Dendritic cell treated with granulocyte-macrophage colony-stimulating factor and Interleukin-4, amounts not matched to agents 40 ng/mL and 50 ng/mL, for 4 days (primary cell): ENCODE measurements around the gene IFNG.
"Not testable (repeated sequence)": the region's sequence is repeated elsewhere in the genome, so short reads cannot be mapped to it uniquely, and the experiment has no call there.

ENCODE experiments used
- H3K27ac Mint-ChIP-seq: one replicate; pipeline ENCODE4 v1.8.0; 2022; ENCODE audit warnings: mild to moderate bottlenecking, mixed read lengths
- H3K27me3 Mint-ChIP-seq: one replicate; pipeline ENCODE4 v1.8.0; 2022; ENCODE audit warnings: mild to moderate bottlenecking, mixed read lengths
- H3K36me3 Mint-ChIP-seq: one replicate; pipeline ENCODE4 v1.8.0; 2022; ENCODE audit warnings: low read depth, mixed read lengths
- H3K4me1 Mint-ChIP-seq: one replicate; pipeline ENCODE4 v1.8.0; 2022; ENCODE audit warnings: low read depth, mixed read lengths
- H3K4me3 Mint-ChIP-seq: one replicate; pipeline ENCODE4 v1.8.0; 2022; ENCODE audit warnings: mild to moderate bottlenecking, moderate library complexity, mixed read lengths
- H3K9me3 Mint-ChIP-seq: one replicate; pipeline ENCODE4 v1.8.0; 2022; ENCODE audit warnings: mixed read lengths
- intact Hi-C: fragments of 100-400 bp; cut with micrococcal nuclease; formaldehyde crosslinking; loops from one replicate; pipeline ENCODE4 v1.15.0; 2022

The IFNG gene

GRCh38 chr12:68159681-68160304, at the start of gene IFNG:
TSS of gene IFNG (minus strand) at chr12:68159740. CDS start at chr12:68159615, 125 bp downstream.
- Mint-ChIP-seq H3K36me3 (no peaks in the 10 kb centered on the region), H3K9me3 (no peaks in the 10 kb centered on the region), H3K4me1 (no peaks in the 10 kb centered on the region), H3K27ac (no peak within 1 kb of the TSS), H3K27me3 (no peaks in the 10 kb centered on the region), H3K4me3 (no peak within 1 kb of the TSS)
- intact Hi-C loops: loop anchor here (2.0 kb wide), 1 partner anchor 119 kb away; no protein-coding TSS in a partner anchor

- H3K4me1 Mint-ChIP-seq, intact Hi-C loops, H3K9me3 Mint-ChIP-seq, H3K27me3 Mint-ChIP-seq, H3K36me3 Mint-ChIP-seq, H3K27ac Mint-ChIP-seq, H3K4me3 Mint-ChIP-seq: not testable (repeated sequence)
Observed at GRCh38 chr12:68209048-68209728, 49.6 kb upstream of the IFNG start.

GRCh38 chr12:68207276-68207675, 47.7 kb upstream of the IFNG start:
- Mint-ChIP-seq H3K27me3 (peaks cover 2% of the 10 kb centered on the region), H3K36me3 (no peaks in the 10 kb centered on the region), H3K4me3 (no peak overlapping the region), H3K27ac (no peak overlapping the region), H3K4me1 (no peaks in the 10 kb centered on the region), H3K9me3 (no peaks in the 10 kb centered on the region)
- intact Hi-C loops: no loop called here

- H3K9me3 Mint-ChIP-seq: no peaks in the 10 kb centered on the region
- no peaks in the 10 kb centered on the region for H3K36me3 Mint-ChIP-seq
- H3K27me3 Mint-ChIP-seq: no peaks in the 10 kb centered on the region
- H3K4me3 Mint-ChIP-seq: no peak overlapping the region
- H3K27ac Mint-ChIP-seq: no peak overlapping the region
- no peaks in the 10 kb centered on the region for H3K4me1 Mint-ChIP-seq
- intact Hi-C loops: no loop called here
Observed at GRCh38 chr12:68206446-68206845, 46.9 kb upstream of the IFNG start.

- Mint-ChIP-seq H3K9me3 (no peaks in the 10 kb centered on the region), H3K4me1 (no peaks in the 10 kb centered on the region), H3K4me3 (no peak overlapping the region), H3K27me3 (no peaks in the 10 kb centered on the region), H3K27ac (no peak overlapping the region), H3K36me3 (no peaks in the 10 kb centered on the region)
- intact Hi-C loops: no loop called here
Observed at GRCh38 chr12:68203460-68203875, 43.9 kb upstream of the IFNG start.

- intact Hi-C loops: no loop called here
- H3K4me1 Mint-ChIP-seq: no peaks in the 10 kb centered on the region
- H3K36me3 Mint-ChIP-seq: no peaks in the 10 kb centered on the region
- H3K9me3 Mint-ChIP-seq: no peaks in the 10 kb centered on the region
- H3K27ac Mint-ChIP-seq: no peak overlapping the region
- no peaks in the 10 kb centered on the region for H3K27me3 Mint-ChIP-seq
- no peak overlapping the region for H3K4me3 Mint-ChIP-seq
Observed at GRCh38 chr12:68200854-68201253, 41.3 kb upstream of the IFNG start.

GRCh38 chr12:68199127-68199526, 39.6 kb upstream of the IFNG start:
- H3K36me3 Mint-ChIP-seq: no peaks in the 10 kb centered on the region
- H3K4me1 Mint-ChIP-seq: no peaks in the 10 kb centered on the region
- H3K27me3 Mint-ChIP-seq: no peaks in the 10 kb centered on the region
- H3K27ac Mint-ChIP-seq: no peak overlapping the region
- intact Hi-C loops: no loop called here
- H3K4me3 Mint-ChIP-seq: no peak overlapping the region
- no peaks in the 10 kb centered on the region for H3K9me3 Mint-ChIP-seq

- intact Hi-C loops: no loop called here
- Mint-ChIP-seq H3K4me3 (no peak overlapping the region), H3K27ac (no peak overlapping the region), H3K4me1 (no peaks in the 10 kb centered on the region), H3K36me3 (no peaks in the 10 kb centered on the region), H3K27me3 (no peaks in the 10 kb centered on the region), H3K9me3 (no peaks in the 10 kb centered on the region)
Observed at GRCh38 chr12:68198507-68199086, 39.1 kb upstream of the IFNG start.

- H3K4me1 Mint-ChIP-seq: no peaks in the 10 kb centered on the region
Observed at GRCh38 chr12:68190301-68190700, 30.8 kb upstream of the IFNG start.

GRCh38 chr12:68189821-68190242, 30.3 kb upstream of the IFNG start:
- intact Hi-C loops: no loop called here
- Mint-ChIP-seq H3K27me3 (peaks cover 2% of the 10 kb centered on the region), H3K4me3 (no peak overlapping the region), H3K4me1 (no peaks in the 10 kb centered on the region), H3K27ac (no peak overlapping the region), H3K9me3 (no peaks in the 10 kb centered on the region), H3K36me3 (no peaks in the 10 kb centered on the region)

More at GRCh38 chr12:68190301-68190700, 30.8 kb upstream of the IFNG start:
- no peak overlapping the region for H3K27ac Mint-ChIP-seq
- H3K9me3 Mint-ChIP-seq: no peaks in the 10 kb centered on the region
- intact Hi-C loops: no loop called here
- H3K36me3 Mint-ChIP-seq: no peaks in the 10 kb centered on the region
- H3K4me3 Mint-ChIP-seq: no peak overlapping the region
- H3K27me3 Mint-ChIP-seq: peaks cover 2% of the 10 kb centered on the region

- H3K4me3 Mint-ChIP-seq: no peak overlapping the region
- H3K27ac Mint-ChIP-seq: no peak overlapping the region
- no peaks in the 10 kb centered on the region for H3K36me3 Mint-ChIP-seq
- no peaks in the 10 kb centered on the region for H3K27me3 Mint-ChIP-seq
- H3K4me1 Mint-ChIP-seq: no peaks in the 10 kb centered on the region
- intact Hi-C loops: no loop called here
- H3K9me3 Mint-ChIP-seq: no peaks in the 10 kb centered on the region
Observed at GRCh38 chr12:68185598-68185997, 26.1 kb upstream of the IFNG start.

- H3K27me3 Mint-ChIP-seq: peaks cover 2% of the 10 kb centered on the region
- H3K9me3 Mint-ChIP-seq: no peaks in the 10 kb centered on the region
- intact Hi-C loops: no loop called here
Observed at GRCh38 chr12:68180792-68181744, 21.5 kb upstream of the IFNG start.

GRCh38 chr12:68178774-68179439, 19.4 kb upstream of the IFNG start:
- Mint-ChIP-seq H3K27me3 (peaks cover 3% of the 10 kb centered on the region), H3K36me3 (no peaks in the 10 kb centered on the region), H3K4me1 (no peaks in the 10 kb centered on the region), H3K27ac (no peak overlapping the region), H3K9me3 (no peaks in the 10 kb centered on the region), H3K4me3 (no peak overlapping the region)
- intact Hi-C loops: no loop called here

More at GRCh38 chr12:68180792-68181744, 21.5 kb upstream of the IFNG start:
- Mint-ChIP-seq H3K36me3 (no peaks in the 10 kb centered on the region), H3K27ac (no peak overlapping the region), H3K4me1 (no peaks in the 10 kb centered on the region), H3K4me3 (no peak overlapping the region)
